Lower leg skin (tissue), 3 donors: Measurements from ENCODE around the gene RAP1A.

Experiments used
- POLR2A ChIP-seq, 2 donors: fragments of 450-650 bp; IDR thresholded peaks; one replicate each; pipeline ENCODE4 v1.6.1; 2016 to 2017; ENCODE audit warnings: antibody characterized with exemption in 2 of 2, mild to moderate bottlenecking in 1 of 2, moderate library complexity in 1 of 2
- TF ChIP-seq, protein P1 (sequence below), 3 donors: fragments of 450-650 bp; IDR thresholded peaks; one replicate each; pipeline ENCODE4 v1.5.1; 2016; ENCODE audit warnings: antibody characterized with exemption in 3 of 3, mild to moderate bottlenecking in 3 of 3, moderate library complexity in 2 of 3

DNA sequence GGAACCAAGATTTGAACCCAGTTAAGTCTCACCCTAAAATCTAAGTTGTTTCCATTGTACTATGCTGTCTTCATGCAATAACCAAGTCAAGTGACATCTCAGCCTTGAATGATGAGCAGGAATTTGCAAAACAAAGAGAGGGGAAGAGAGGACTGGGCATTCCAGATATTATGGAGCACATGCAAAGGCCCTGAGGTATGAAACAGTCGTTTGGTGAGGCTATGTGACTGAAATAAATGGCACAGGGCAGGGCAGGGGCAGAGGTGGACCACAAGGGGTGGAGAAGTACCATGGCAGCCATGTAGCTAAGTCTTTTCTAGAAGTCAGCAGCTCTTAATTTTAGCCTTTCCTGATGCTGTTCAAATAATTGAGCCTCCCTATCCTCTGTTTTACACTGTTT lies 37.6 kb upstream of the RAP1A start:
- TF ChIP-seq POLR2A (IDR thresholded peaks at IDR 0.05), result no peak
- TF ChIP-seq, protein P1, sequence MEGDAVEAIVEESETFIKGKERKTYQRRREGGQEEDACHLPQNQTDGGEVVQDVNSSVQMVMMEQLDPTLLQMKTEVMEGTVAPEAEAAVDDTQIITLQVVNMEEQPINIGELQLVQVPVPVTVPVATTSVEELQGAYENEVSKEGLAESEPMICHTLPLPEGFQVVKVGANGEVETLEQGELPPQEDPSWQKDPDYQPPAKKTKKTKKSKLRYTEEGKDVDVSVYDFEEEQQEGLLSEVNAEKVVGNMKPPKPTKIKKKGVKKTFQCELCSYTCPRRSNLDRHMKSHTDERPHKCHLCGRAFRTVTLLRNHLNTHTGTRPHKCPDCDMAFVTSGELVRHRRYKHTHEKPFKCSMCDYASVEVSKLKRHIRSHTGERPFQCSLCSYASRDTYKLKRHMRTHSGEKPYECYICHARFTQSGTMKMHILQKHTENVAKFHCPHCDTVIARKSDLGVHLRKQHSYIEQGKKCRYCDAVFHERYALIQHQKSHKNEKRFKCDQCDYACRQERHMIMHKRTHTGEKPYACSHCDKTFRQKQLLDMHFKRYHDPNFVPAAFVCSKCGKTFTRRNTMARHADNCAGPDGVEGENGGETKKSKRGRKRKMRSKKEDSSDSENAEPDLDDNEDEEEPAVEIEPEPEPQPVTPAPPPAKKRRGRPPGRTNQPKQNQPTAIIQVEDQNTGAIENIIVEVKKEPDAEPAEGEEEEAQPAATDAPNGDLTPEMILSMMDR (IDR thresholded peaks at IDR 0.05), result no peak
